ENCODE data around the gene FAHD1. TPM values are rescaled to one million over a fixed set of nuclear protein-coding genes. Genes with fewer than 3 reads are reported as not detected.

FAHD1 gene
- total and polyA plus RNA-seq, 9 of the 15 experiments (the other 6 are each of a cell fraction or from before 2014, with no cell fraction given): 2.2 to 20.9 (median 10.7) TPM

GRCh38 chr16:1778200-1779179 is 48.5 kb upstream of the FAHD1 start (continued):
- TF ChIP-seq TAF15 (IDR thresholded peaks at IDR 0.05; ENCODE audit: low read depth, low read length) (peak; percentile 75; the same call in 1 of the 2 replicates), BRCA1 (IDR thresholded peaks at IDR 0.05) (no peak), BRCA1 (CRISPR knock-in tag; IDR thresholded peaks at IDR 0.05) (no peak)

GRCh38 chr16:1779234-1779701 is 47.7 kb upstream of the FAHD1 start:
- Histone ChIP-seq H3K4me2 (ENCODE audit: insufficient read depth, low read length) (no peak overlapping the region), H3K9me1 (ENCODE audit: control insufficient read depth, insufficient read depth, low read length) (peaks cover 2% of the 10 kb centered on the region), H3K27ac (ENCODE audit: extremely low read depth, low read depth, low read length) (no peak overlapping the region), H3K4me1 (replicated peaks in 1 of 2; ENCODE audit: control insufficient read depth in 2 of 2, insufficient read depth in 2 of 2, low read length in 2 of 2) (peaks cover 8 to 87% of the 10 kb centered on the region in 2 experiments; a peak in 4 of 5 replicates), H4K20me1 (replicated peaks; ENCODE audit: control insufficient read depth, insufficient read depth, low read length) (peaks cover 3% of the 10 kb centered on the region; the same call in 1 of the 2 replicates), H3K9me3 (replicated peaks; ENCODE audit: control insufficient read depth, insufficient read depth, low read depth, low read length) (no peaks in the 10 kb centered on the region), H3K4me3 (no peak overlapping the region), H3K9ac (ENCODE audit: insufficient read depth in 1 of 2, low read depth in 2 of 2, low read length in 2 of 2) (peak overlapping the region in 1 of 2 experiments; percentile 84; a peak in 2 of 4 replicates), H3K27me3 (ENCODE audit: control insufficient read depth in 2 of 2, insufficient read depth in 2 of 2, low read length in 2 of 2) (no peaks in the 10 kb centered on the region), H2AFZ (ENCODE audit: low read depth, low read length) (no peak overlapping the region), H3K36me3 (ENCODE audit: control insufficient read depth, insufficient read depth, low read length) (peaks cover 56% of the 10 kb centered on the region; the same call in 2 of the 3 replicates), H3K79me2 (ENCODE audit: control insufficient read depth, insufficient read depth, low read length) (peaks cover 31% of the 10 kb centered on the region)
- 88% methylated on average over 8 of the region's 8 CpGs for WGBS (ENCODE audit: insufficient coverage, low coverage, missing lambda C conversion rate)
- no TSS peak for BruUV-seq (replicated peaks)
- intact Hi-C loops (cut with micrococcal nuclease) (no loop called here), in situ Hi-C loops (cut with MboI) (no loop called here)
- TF ChIP-seq POLR2A (conservative IDR thresholded peaks at IDR 0.05) (peak; percentile 47; the same call in 1 of the 2 replicates), SUPT5H (IDR thresholded peaks at IDR 0.05) (0 out of 2 replicates have a peak, but pooled peaks have one; percentile 6), SREBF1 (IDR thresholded peaks at IDR 0.05; ENCODE audit: borderline replicate concordance, low read depth, low read length) (no peak)
- FAIRE-seq (no peak), ATAC-seq (no peak), DNase-seq (ENCODE audit: extremely low read depth in 1 of 4, low spot score in 3 of 4) (no peak)
- POLR2A ChIA-PET: interaction anchor here (0.7 to 1.4 kb wide), 2 partner anchors 9 to 163 kb away, joined by 3 read pairs; partner anchors contain the start of gene MSRB1
- CTCF ChIA-PET (ENCODE audit: low intra/inter-chr PET ratio): no interaction called here

Data from K562 (cell line).